GM18868 (cell line): ENCODE data around the gene PDF.
"Not testable (repeated sequence)": the region's sequence is repeated elsewhere in the genome, so short reads cannot be mapped to it uniquely, and the experiment has no call there.

ENCODE experiments used
- ATAC-seq: cut with Tn5 transposase; IDR thresholded peaks from one replicate; pipeline ENCODE4 v1.9.1; 2021; ENCODE audit warnings: mild to moderate bottlenecking, moderate library complexity; ENCODE audit not compliant: unreplicated experiment

PDF gene

GRCh38 chr16:69330286-69331109 lies at the start of gene PDF:
TSS of gene PDF (minus strand) at chr16:69330588. CDS start at chr16:69330570, 18 bp downstream.
- peak; percentile 95 for ATAC-seq

GRCh38 chr16:69378760-69379159 lies 48.4 kb upstream of the PDF start:
- no peak for ATAC-seq

- ATAC-seq: no peak
Observed at GRCh38 chr16:69378036-69378435, 47.6 kb upstream of the PDF start.

GRCh38 chr16:69376393-69377059 lies 46.1 kb upstream of the PDF start:
- ATAC-seq: no peak

GRCh38 chr16:69373019-69373418 lies 42.6 kb upstream of the PDF start:
- ATAC-seq: no peak

GRCh38 chr16:69371564-69371963 lies 41.2 kb upstream of the PDF start:
- ATAC-seq: no peak

- no peak for ATAC-seq
Observed at GRCh38 chr16:69368866-69369265, 38.5 kb upstream of the PDF start.

GRCh38 chr16:69367980-69368379 lies 37.6 kb upstream of the PDF start:
- ATAC-seq: no peak

- ATAC-seq: no peak
Observed at GRCh38 chr16:69366431-69366830, 36.0 kb upstream of the PDF start.

GRCh38 chr16:69365901-69366300 lies 35.5 kb upstream of the PDF start:
- no peak for ATAC-seq

- no peak for ATAC-seq
Observed at GRCh38 chr16:69364088-69364487, 33.7 kb upstream of the PDF start.

- ATAC-seq: no peak
Observed at GRCh38 chr16:69363281-69363717, 32.9 kb upstream of the PDF start.

GRCh38 chr16:69360070-69360469 lies 29.7 kb upstream of the PDF start:
- ATAC-seq: not testable (repeated sequence)

- no peak for ATAC-seq
Observed at GRCh38 chr16:69351309-69352027, 21.1 kb upstream of the PDF start, which contains the start of gene TMED6. TSS of gene TMED6 (minus strand) at chr16:69351786. CDS start at chr16:69351753, 33 bp downstream.

GRCh38 chr16:69350536-69351133 lies 20.2 kb upstream of the PDF start:
- ATAC-seq: no peak

GRCh38 chr16:69349536-69349935 lies 19.1 kb upstream of the PDF start:
- no peak for ATAC-seq

GRCh38 chr16:69348222-69348621 lies 17.8 kb upstream of the PDF start:
- ATAC-seq: no peak

- ATAC-seq: no peak
Observed at GRCh38 chr16:69346683-69347082, 16.3 kb upstream of the PDF start.

- ATAC-seq: no peak
Observed at GRCh38 chr16:69345923-69346322, 15.5 kb upstream of the PDF start.

GRCh38 chr16:69344171-69344570 lies 13.8 kb upstream of the PDF start:
- ATAC-seq: no peak

- ATAC-seq: no peak
Observed at GRCh38 chr16:69340095-69340644, 9.8 kb upstream of the PDF start.
